Head of caudate nucleus (tissue), 42 donors: Measurements from ENCODE around the gene ANKMY1.
A peak's percentile ranks its signal among the peaks of the same experiment; 100 is the strongest.
"Not testable (repeated sequence)": the region's sequence is repeated elsewhere in the genome, so short reads cannot be mapped to it uniquely, and the experiment has no call there.

ENCODE experiments used
- DNase-seq, 42 donors: peaks; one replicate each; pipeline versions ENCODE4 v3.0.0 to v3.0.0-alpha.2; 2020 to 2021; ENCODE audit warnings: mixed read lengths in 7 of 42
- intact Hi-C: fragments of 100-400 bp; cut with DNase I; formaldehyde crosslinking; loops from one replicate; pipeline ENCODE4 v1.15.0; 2022

Gene ANKMY1

DNA sequence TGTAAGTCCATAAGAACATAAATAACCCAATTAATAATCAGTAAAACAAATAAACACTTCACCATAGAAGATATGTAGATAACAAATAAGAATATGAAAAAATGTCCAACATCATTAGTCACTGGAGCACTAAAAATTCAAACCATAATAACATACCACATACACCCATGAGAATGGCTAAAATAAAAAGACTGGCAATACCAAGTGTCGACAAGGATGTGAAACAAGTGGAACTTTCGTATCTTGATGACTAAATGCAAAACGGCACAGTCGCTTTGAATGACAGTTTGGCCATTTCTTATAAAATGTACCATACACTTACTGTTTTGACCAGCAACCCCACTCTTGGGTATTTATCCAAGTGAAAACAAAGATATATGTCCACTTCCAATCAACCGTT lies 26.8 kb downstream of the ANKMY1 start:
- DNase-seq = peak in 1 of 42 donors; percentile 9
- intact Hi-C loops = no loop called here

DNA sequence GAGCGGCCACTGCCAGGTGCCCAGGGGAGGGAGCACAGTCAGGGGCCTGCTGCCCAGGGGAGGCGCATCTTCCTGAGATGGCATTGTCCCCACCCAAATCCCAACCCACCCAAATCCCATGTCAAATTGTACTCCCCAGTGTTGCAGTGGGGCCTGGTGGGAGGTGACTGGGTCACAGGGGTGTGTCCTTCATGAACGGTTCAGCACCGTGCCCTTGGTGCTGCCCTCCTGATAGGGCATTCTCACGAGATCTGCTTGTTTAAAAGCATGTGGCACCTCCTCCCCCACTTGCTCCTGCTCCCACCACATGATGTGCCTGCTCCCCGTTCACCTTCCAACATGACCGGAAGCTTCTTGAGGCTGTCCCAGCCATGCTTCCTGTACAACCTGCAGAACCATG lies 27.6 kb downstream of the ANKMY1 start:
- peak in 2 of 42 donors; percentile 14 for DNase-seq
- intact Hi-C loops = no loop called here

DNA sequence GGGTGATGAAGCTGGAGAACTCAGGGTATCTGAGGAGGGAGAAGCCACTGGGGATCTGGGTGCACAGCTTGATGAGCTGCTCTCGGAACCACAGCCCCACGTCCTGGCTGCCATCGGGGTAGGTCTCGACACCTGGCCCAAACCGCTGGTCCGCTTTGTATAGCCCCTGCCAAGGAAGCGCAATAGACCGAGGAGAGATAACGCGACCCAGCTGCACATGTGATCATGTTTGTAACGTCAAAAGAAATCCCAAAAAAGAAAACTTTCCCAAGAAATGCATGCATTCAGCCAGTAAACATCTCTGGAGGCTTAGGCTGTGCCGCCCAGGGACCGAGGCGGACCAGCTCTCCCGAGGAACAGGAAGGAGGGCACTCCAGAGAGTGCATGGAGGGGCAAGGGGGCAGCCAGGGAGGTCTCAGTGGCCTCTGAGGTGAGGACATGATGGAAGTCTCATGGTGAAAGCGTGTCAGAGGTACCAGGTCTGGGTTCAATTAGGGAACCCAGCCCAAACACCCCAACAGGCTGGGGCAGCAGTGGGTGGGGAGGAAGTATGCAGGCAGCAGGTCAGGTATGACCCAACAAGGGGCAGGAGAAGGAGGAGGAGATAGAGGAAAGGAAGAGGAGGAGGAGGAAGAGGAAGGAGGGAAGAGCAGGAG lies 28.3 kb downstream of the ANKMY1 start:
- intact Hi-C loops = no loop called here
- DNase-seq = peak in 2 of 42 donors; percentile 24 to 26

DNA sequence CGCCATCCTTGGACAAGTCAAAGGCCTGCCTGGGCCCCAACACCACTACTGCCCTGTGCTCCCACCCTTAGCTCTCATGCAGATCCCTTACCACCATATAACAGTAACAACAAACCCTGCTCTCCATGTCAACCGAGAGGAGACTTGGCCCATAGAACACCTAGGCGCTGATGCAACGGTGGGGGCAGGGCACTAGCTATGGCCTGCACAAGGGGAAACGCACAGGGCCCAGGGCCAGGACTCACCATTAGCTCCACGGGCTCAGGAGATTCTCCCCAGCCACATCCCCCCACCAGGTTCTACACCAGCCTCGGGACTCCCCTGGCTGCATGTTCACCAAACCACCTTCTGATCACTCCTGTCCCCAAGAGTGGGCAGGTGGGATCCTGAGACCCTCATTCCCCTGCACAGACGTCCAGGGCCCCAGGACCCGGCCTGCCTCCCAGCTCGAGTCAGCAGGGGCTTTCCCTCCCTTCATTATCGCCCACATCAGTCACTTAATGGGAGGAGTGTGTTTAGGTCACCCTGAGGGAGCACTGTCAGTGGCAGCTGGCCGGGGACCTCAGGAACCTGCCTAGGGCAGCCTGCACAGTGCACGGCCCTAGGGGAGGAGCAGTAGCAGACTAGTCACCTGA lies 29.3 kb downstream of the ANKMY1 start:
- peak in 2 of 42 donors; percentile 21 to 22 for DNase-seq

DNA sequence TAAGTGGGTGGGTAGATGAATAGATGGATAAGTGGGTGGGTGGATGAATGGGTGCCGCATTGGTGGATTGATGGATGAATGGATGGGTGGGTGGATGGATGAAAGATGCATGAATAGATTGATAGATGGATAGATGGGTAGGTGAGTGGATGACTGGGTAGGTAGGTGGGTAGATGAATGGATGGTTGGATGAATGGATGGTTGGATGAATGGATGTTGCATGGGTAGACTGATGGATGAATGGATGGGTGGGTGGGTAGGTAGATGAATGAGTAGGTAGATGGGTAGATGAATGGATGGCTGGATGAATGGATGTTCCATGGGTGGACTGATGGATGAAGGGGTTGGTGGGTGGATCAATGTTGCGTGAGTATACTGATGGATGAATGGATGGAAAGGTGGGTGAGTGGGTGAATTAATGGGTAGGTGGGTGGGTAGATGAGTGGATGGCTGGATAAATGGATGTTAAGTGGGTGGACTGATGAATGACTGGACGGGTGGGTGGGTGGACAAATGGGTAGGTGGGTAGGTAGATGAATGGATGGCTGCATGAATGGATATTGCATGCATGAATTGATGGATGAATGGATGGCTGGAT lies 30.5 kb downstream of the ANKMY1 start:
- peak in 1 of 42 donors; percentile 5 for DNase-seq
- intact Hi-C loops = no loop called here

More for the DNA sequence above, 29.3 kb downstream of the ANKMY1 start:
- intact Hi-C loops = no loop called here

DNA sequence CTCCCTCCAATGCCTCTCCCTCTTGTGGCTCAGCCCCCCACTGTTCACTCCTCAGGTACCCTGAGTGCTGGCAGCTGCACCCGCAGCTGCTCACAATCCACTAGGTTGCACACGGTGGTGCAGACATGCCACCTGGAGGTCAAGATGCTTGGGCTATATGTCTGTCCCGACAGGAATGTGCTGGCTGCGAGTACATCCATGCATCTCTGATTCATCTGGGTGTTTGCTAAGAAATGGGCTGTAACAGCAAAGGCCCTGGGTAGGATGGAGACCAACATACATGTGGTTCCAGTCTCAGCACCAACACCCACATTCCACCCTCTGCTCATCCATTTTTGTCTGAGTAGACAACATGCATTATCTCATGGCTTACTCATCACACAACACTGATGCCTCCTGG lies 31.3 kb downstream of the ANKMY1 start:
- intact Hi-C loops = no loop called here
- DNase-seq = peak in 1 of 42 donors; percentile 12

DNA sequence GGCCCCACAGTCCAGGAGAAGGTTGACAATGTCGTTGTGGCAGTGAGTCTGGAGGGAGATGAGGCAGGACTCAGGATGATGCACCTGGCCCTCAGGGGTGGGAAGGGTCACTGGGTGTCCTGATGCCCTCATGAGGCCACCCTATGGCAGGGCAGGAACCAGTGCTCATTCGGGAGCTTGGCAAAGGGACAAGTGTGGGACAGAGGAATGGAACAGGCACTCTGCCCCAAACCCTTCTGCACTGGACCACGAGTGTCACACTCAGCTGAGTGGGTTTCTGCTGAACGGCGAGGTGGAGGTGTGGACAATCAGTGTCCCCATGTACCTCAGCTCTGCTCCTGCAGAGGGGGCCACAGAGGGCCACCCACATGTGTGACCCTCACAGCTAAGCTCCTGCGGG lies 32.0 kb downstream of the ANKMY1 start:
- intact Hi-C loops = no loop called here

DNA sequence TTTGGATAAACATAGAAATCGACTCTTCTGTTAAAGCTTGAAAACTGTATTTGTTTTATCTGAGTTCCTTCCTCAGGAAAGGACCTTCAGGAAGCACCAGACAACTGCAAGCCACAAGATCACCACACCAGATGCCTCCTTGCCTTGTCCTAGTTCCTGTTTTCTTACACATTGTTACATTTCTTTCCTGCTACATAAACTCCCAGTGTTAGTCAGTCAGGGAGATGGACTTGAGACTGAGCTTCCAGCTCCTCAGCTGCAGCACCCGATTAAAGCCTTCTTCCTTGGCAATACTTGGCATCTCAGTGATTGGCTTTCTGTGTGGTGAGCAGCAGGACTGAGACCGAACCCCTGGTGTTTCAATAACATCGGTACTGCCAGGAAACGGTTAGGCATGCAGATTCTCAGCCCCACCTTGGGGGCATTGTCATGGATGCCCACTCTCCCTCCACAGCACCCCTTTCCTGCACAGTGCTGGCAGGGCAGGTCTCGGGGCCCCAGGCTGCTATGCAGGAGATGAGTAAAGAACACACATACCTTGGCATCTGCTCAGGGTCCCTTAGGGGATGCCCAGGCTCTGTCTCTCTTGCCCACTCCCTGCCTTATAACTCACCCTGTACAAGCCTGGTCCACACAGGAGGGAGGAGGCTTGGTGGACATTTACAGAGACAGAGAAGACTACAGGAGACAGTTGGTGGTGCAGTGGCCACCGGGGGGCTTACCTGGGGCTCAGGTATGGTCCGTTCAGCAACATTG lies 32.6 kb downstream of the ANKMY1 start:
- intact Hi-C loops = no loop called here
- peak in 4 of 42 donors; percentile 2 to 16 (median 6) for DNase-seq

More for the DNA sequence above, 32.0 kb downstream of the ANKMY1 start:
- DNase-seq = peak in 2 of 42 donors; percentile 7 to 20

DNA sequence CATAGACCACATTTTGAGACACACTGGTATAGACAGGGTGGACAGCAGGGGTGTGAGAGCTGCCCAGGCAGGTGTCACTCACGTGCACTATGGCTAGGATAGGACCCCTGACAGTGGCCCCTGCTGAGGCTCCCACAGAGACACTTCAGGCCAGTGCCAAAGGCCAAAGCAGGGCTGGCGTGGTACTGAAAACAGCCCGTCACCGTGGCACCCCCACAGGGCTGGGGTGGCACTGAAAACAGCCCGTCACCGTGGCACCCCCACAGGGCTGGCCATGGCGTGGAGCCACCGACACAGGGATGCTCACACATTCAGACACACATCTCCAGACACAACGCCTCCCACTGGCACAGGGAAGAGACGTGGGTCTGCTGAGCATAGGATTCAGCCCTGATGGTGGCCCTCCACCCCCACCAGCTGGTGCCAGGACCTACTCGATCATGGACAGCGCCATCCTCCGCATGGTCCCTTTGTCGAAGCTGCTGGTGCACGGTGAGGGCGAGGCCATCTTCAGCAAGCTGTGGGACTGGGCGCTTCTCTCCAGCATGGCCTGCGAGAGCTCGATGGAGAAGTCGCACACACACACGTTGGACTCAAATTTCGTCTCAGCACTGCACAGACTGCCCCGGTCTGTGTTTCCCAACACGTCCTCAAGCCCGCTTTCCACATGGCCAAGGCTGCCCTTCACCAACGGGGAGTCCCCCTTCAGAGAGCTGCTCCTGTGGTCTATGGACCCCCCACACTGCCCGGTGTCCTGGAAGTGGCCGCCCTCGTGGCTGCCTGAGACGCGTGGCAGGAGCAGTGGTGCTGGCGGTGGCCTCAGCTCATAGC lies 34.1 kb downstream of the ANKMY1 start:
- intact Hi-C loops = no loop called here
- DNase-seq = peak in 7 of 42 donors; percentile 9 to 21 (median 13)

DNA sequence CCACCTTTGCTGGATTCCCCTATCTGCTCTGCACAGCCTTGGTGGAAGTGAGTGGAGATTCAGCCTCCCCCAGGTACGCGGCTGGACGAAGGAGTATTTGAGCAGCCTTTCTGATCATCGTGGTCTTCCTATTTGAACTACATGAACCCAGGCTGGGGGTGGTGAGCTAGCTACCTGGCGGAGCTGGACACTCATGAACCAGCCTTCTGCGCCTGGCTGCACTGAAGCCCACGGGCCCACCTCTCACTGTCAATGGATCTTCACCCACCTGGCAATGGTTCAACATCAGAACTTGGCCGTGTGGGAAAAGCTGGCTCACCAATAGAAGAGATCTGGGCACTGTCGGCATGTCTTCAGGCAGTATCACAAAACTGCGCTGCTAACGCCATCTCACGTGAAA lies 35.4 kb downstream of the ANKMY1 start:
- intact Hi-C loops = no loop called here
- DNase-seq = peak in 6 of 42 donors; percentile 2 to 19 (median 8)

DNA sequence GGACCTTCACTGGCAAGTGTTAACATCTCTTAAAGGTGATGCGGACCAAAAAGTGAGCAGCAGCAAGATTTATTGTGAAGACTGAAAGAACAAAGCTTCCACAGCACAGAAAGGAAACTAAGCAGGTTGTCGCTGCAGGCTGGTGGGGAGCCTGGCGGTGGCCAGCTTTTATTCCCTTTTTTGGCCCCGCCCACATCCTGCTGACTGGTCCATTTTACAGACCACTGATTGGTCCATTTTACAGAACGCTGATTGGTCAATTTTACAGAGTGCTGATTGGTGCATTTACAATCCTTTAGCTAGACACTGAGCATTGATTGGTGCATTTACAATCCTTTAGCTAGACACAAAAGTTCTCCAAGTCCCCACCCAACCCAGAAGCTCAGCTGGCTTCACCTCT lies 35.9 kb downstream of the ANKMY1 start:
- intact Hi-C loops = not testable (repeated sequence)
- peak in 3 of 42 donors; percentile 3 to 24 (median 7) for DNase-seq

DNA sequence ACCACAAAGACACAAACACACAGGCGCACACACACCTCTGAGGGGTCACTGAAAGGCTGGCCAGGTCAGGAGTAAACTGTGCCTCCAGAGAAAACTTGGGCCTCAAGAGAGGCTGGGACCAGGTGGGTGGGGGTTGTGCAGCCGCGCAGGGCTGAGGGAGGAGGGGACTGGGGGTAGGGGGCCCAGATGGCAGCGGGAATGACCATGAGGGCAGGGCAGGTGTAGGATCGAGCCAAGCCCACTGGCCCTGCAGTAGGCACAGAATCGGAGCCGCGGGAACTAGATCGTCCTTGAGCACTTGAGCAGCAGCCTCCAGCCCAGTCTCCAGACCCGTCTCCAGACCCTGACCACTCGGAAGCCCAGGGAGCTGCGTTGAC lies 36.8 kb downstream of the ANKMY1 start:
- DNase-seq = peak in 5 of 42 donors; percentile 13 to 30 (median 14)
- intact Hi-C loops = no loop called here

DNA sequence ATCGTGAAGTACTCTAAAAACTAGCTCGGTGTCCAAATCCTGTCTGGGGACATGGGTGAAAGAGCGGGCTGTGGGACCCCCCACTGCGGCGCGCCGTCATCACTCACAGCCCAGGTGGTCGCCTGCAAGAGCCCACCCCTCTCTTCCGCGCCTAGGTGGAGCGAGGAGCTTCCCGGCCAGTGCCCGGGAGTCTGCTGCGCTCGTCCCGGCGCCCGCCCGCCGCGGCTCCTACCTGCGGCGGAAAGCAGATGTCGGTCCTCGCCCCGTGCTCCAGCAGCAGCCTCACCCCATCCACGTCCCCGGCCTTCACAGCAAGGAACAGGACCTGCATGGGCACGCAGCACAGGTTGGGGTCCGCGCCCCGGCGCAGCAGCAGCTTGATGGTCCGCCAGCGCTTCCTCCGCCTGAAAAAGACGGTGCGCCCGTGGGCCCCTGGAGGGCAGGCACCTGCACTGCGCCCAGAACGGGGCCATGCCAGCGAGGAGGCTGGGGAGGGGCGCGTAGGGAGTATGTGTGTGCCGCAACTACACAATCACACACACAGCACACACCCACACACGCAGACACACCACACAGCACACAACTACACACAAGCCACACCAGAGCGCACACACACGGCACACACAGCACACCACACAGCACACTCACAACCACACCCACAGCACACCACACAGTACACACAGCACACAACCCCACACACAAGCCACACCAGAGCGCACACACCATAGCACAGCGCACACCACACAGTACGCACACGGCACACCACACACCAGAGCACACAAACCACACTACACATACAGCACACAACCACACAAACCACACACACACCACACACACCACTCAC lies 37.4 kb downstream of the ANKMY1 start:
- intact Hi-C loops = no loop called here
- DNase-seq = peak in 5 of 42 donors; percentile 8 to 33 (median 28)

DNA sequence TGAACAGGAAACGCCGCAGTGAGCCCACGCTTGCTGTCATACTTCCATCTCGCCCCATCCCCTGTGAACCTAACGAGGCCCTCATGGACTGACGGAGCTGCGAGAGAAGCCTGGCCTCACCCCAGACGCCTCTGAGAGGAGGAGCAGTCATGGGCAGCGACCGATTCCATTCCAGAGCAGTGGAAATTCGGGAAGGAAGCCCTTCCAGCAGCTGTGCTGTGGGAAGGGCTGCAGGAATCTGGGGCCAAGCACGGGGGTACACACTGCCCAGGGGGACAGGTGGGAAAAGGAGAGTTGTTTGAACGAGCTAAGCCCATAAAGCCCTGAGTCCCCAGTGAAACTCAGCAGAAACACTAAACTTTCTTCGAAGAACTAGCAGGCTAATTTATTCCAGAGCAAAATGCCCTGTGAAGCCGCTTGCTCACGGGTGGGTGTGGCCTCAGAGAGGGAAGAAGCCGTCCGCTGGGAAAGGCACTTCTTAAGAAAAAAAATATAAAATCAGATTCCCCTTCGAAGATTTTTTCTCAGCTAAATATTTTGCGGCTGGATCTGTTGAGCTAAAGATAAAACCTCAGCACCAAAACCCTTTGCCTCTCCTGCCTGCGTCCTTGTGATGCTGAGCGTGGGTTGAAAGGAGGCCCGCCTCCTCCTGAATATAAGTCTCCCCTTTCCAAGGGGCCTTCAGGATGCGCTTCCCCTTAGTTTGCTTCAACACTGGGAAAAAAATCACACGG lies 38.2 kb downstream of the ANKMY1 start:
- peak in 5 of 42 donors; percentile 14 to 31 (median 20) for DNase-seq
- intact Hi-C loops = no loop called here

DNA sequence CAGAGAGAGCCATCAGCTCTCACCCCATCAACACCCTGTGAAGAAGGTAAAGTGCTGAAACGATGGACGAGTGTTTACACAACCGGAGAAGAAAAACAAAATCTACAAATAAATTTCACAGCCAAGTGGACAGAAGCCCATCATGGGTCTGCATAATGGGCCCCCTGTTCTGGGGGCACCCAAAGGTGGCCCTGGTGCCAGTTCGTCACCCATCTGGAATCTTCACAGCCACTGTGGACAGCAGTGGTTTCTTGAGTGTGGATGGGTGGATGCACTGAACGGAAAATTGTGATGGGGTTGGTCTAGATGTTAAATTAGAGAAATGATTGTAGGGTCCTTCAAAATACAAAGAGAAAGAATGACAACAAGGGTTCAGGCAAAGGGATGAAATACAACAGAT lies 38.8 kb downstream of the ANKMY1 start:
- DNase-seq = peak in 1 of 42 donors; percentile 3
- intact Hi-C loops = no loop called here

DNA sequence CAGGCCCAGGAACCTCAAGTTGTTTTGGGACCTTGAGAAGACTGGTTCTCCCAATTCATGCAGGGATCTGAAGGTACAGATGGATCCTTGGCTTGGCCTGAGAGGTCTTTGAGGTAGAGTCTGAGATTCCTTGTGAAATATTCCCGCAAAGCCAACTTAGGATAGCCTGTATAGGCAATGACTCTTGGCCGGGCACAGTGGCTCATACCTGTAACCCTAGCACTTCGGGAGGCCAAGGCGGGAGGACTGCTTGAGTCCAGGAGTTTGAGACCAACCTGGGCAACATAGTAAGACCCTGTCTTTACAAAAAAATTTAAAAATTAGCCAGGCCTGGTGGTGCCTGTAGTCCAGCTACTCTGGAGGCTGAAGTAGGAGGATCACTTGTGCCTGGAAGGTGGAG lies 40.4 kb downstream of the ANKMY1 start:
- peak in 4 of 42 donors; percentile 7 to 21 (median 16) for DNase-seq
- intact Hi-C loops = no loop called here

DNA sequence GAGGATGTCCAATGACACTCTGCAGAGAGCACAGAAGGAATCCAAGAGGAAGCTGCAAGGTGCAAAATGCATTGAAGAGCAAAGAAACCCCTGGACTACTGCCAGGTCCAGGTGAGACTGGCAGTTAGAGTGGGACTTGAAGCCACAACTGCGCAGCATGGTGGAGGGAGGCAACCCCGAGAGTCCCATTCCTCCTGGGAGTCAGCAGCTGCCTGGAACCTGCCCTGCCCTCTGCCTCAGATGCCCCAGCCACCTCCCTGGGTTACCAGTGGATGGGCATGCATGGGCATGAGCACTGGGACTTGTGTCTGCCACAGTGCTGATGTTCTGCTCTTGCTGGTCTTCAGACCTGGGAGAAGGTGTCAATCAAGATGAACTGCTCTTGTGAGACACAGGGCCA lies 43.2 kb downstream of the ANKMY1 start:
- DNase-seq = peak in 6 of 42 donors; percentile 3 to 23 (median 11)
- intact Hi-C loops = no loop called here
